Activated gamma-delta T cell treated with anti-CD3 and anti-CD28 coated beads, Interleukin-2, amount 50 U/mL, for 16 hours (primary cell): Measurements from ENCODE around the gene FLRT1.

Experiments
- DNase-seq: peaks from one replicate; pipeline ENCODE4 v3.0.0-alpha.2; 2020; ENCODE audit warnings: low read depth

The FLRT1 gene

GRCh38 chr11:64023712-64024710, 11.7 kb upstream of the FLRT1 start:
- DNase-seq, result no peak

DNA sequence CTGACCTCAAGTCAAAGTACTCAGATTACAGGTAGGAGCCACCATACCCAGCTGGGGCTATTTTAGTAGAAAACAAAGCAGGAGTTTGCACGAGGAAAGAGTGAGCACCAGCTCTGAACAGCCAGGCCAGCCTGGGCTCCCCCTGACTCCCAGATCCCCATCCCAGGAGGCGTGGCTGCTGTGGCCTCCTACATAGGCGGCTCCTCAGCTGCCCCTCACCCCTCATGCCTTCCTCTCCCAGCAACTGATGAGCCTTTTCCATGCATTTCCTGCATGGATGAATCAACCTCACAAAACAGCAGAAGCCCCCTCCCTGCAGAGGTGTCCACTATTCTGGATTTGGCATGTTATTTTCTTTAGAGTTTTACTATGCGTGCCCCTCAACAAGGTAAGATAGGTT, 10.5 kb upstream of the FLRT1 start:
- no peak for DNase-seq

GRCh38 chr11:64026575-64027205, 9.0 kb upstream of the FLRT1 start:
- DNase-seq, result no peak

DNA sequence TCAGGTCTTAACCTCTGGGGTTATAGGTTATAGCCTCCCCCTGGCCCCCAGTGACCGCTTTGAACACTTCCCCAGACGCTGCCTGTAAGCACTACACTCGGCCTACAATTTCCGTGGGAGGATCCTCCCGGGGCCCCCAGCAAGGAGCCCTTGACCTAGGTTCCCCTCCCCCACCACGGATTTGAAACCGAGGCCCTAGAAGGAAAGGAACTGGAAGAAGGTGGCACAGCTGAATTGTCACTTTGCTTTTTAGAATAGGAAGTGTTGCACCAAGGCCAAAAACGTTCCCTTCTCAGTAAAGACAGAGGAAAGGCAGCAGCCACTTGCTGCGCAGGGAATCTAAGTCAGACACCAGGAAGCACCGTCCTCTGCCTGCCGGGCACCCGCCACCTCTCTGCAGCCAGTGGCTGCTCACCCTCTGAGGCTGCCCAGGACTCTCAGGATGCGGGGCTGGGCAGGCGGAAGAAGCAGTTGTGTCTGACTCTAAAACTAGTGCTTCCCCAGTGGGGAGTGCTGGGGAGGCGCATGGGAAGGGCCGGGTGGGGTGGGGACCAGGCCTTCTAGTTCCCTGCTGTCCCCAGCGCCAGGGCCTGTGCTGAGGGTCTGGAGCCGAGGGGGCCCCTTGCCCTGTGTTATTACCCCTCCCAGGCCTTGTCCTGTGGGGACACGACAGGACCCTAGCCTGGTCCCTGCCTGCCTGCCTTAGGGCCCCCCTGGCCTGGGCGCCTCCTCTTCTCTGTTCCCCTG, 7.9 kb upstream of the FLRT1 start:
- DNase-seq, result no peak

DNA sequence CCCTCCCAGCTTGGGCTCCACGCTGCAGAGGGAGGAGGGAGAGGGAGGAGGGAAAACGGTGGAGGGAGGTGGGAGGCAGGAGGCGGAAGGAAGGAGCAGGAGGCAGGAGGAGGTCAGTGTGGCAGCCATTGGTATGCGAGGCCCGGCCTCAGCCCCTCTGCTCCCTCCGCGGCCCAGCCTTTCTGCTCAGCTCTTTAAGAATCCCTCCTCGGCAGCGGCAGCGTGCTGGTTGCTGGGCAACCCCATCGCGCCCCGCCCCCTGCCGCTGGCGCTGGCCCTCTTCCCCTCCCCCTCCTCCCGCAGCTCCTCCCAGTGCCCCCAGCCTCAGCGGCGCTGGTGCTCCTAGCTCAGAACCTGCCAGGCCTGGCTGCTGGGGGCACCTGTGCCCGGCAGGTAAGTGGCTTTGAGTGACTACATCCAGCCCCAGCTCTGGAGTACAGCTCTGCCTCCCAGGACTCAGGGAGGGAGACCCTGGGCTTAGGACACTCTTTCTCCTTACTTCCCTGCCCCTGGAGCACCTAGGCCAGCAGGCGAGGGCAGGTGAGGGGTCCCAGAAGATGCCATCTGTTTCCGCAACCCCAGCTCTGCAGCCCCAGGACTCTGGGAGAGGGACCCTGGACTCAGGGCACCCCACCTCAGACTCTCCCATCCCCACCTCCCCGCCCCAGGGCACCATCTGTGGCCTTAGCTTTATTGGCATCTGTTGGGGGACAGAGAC, 7.2 kb upstream of the FLRT1 start:
- no peak for DNase-seq

DNA sequence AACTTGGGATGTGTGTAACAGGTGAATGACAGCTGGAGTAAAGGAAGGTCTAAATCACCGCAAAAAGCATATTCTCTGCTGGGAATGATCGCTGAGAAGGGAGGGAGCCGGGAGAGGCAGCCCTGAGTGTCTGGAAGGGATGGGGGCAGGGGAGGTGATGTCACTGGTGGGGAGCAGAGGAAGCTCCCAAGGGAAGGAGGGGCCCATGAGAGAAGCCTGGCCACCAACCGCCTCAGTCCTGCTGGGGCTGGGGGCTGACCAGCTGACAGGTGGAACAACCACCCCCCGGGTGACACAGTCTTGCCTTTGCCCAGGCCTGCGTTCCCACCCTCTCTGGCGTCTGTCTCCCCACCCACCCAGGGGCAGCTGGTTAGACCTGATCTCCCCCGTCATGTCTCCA, 6.0 kb upstream of the FLRT1 start:
- DNase-seq, result no peak

DNA sequence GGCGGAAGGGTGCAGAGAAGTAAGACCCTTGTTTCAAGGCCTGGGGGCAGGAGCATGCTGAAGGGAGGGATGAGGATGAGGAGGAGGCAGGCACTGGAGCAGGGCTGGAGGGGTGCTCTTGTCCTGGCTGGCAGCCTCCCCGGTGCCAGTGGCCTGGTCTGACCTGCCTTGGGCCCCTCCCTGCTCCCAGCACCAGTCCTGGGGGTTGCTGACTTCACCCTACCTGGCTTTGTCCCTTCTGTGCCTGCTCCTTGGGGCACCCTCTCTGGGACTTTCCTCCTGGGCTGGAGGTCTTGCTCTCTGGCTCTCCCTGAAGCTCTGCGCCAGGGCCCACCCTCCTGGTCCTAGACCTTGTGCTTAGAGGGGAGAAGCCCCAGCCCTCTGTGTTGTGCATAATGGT, 4.7 kb upstream of the FLRT1 start:
- DNase-seq, result no peak

- DNase-seq, result no peak
These were observed 3.7 kb upstream of the FLRT1 start for GRCh38 chr11:64032050-64032449.

DNA sequence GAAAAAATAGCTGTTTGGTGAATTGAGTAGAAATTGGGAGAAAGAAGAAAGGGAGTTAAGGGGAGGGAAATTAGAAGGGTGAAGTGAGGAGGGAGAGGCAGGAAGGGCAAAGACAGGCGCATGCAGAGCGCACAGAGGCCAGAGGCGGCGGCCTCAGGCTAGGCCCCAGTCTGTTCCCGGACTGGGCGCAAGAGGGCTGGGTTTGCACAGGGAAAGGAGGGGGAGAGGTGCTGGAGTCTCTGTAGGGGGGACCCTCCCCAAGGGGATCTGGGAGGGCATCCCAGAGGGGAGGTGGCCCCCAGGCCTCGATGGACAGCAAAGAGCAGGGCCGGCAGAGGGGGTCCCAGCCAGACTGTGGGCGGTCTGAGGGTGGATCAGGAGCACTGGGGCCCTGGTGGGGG, 1.3 kb upstream of the FLRT1 start:
- no peak for DNase-seq

DNA sequence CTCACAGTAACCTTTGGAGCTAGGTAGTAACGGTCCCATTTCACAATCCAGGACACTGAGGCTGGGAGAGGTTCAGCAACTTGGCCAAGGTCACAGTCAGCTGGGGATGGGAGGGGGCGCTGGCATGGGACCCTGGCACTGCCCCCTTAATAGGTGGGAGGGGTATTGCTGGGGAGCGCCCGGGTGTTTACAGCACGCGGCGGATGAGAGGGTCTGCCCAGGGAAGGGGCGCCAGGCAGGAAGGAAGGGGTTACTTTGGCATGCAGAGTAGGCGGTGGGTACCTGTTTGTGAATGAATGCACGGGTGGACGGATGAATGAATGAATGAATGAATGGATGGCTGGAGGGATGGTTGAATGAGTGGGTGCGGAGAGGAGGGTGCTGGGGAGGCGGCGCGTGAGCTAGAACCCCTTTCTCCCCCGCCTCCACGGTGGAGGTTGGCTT, 628 bp upstream of the FLRT1 start:
- no peak for DNase-seq

- DNase-seq, result no peak
These were observed 626 bp downstream of the FLRT1 start for GRCh38 chr11:64036087-64037026.

- no peak for DNase-seq
These were observed 1.4 kb downstream of the FLRT1 start for GRCh38 chr11:64037027-64037634.

GRCh38 chr11:64038500-64038899, 2.8 kb downstream of the FLRT1 start:
- DNase-seq, result no peak

DNA sequence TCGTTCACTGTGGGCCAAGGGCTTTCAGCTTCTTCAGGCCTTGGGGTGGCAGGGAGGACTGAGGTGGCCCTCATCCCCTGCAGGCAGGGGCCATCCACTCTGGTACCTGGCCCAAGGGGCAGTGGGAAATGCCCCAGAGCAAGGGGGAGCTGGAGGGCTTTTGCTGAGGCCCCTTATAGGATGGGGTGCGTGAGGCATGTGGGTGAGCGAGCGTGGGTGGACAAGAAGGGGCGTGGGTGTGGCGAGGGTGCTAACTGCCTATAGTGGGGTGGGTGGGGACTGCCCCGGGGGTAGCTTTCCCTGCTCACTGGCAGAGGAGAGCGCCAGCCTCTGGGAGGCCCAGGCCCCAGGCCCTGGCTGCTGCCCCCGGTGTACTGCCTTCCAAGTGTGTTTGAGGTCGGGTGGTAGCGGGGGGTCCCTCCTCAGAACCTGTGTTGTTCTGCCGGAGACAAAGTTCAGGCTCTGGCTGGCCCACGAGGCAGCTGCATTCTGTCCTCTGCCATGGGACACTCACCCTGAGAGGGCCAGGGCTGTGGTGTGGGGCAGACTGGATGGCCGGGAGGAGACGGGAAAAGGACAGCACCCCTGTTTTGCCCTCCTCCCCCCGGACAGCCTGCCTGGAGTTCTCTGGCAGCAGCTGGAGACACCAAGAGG, 3.4 kb downstream of the FLRT1 start:
- no peak for DNase-seq

GRCh38 chr11:64040684-64041322, 5.1 kb downstream of the FLRT1 start:
- no peak for DNase-seq

DNA sequence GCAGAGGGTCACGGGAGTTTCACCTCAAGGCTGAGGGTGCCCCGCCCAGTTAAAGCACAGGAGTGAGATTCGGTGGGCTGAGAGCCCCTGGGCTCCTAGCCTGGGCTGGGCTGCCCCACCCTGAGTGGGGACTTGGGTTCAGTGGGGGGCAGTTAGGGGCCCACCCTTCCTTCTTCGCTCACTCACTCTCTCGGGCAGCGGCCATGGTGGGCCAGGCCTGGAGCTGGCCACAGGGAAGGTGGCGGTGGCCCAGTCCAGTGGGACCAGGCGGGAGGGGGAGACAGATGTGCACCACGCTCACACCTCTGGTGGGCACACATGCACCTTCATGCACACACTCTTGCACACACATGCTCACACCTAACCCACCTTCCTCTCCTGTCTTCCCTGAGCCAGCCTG, 6.1 kb downstream of the FLRT1 start:
- DNase-seq, result no peak

DNA sequence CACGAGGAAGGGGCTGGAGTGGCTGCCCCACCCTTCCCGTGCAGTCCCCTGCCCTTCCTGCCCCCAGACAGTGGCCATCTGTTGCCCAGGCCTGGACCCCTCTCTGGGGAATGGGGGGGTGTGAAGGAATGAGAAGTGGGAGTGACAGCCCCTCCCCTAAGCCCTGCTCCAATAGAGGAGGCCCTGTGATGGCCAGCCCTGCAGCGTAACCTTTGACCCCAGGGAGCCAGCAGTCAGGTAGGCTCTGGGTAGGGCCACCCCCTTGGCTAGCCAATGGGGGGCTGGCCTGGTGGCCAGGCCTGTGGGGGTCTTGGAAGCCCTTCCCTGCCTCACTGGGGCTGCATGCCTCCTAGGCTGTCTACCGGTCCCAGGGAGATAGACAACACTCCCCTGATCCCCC, 6.6 kb downstream of the FLRT1 start:
- DNase-seq, result no peak

DNA sequence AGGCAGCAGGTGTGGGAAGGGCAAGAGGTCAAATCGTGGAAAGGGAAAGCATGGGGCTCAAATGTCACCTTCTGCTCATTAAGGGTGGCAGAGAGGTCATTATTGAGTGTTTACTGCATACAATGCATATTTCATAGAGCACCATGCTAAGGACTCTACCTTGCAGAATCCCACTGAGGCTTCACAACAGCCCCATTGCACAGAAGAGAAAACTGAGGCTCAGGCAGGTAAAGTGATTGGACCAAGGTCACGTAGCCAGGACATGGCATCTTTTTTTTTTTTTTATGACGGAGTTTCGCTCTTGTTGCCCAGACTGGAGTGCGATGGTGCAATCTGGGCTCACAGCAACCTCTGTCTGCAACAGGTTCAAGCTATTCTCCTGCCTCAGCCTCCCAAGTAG, 7.8 kb downstream of the FLRT1 start:
- DNase-seq, result no peak

- no peak for DNase-seq
These were observed 9.1 kb downstream of the FLRT1 start for GRCh38 chr11:64044730-64045393.
